KMS-11 (cell line): Measurements from ENCODE around the gene RREB1.

Experiments used
- H2AFZ ChIP-seq: fragments of 200-600 bp; sonication (generic); 2 replicates; pipeline ENCODE4 v1.6.1; 2016; ENCODE audit warnings: antibody characterized with exemption, mixed run types, low read depth
- H3K27ac ChIP-seq: fragments of 200-600 bp; sonication (generic); 2 replicates; pipeline ENCODE4 v1.6.1; 2016; ENCODE audit warnings: mild to moderate bottlenecking, mixed run types
- H3K27me3 ChIP-seq: fragments of 200-600 bp; sonication (generic); 2 replicates; pipeline ENCODE4 v1.6.1; 2017; ENCODE audit warnings: mild to moderate bottlenecking, low read depth, mixed run types, moderate library complexity; ENCODE audit not compliant: insufficient read depth
- H3K36me3 ChIP-seq: fragments of 200-600 bp; sonication (generic); 2 replicates; pipeline ENCODE4 v1.6.1; 2017; ENCODE audit warnings: mild to moderate bottlenecking, mixed run types; ENCODE audit not compliant: insufficient read depth
- H3K4me1 ChIP-seq: fragments of 200-600 bp; sonication (generic); 2 replicates; pipeline ENCODE4 v1.6.1; 2016; ENCODE audit warnings: mild to moderate bottlenecking, low read depth, mixed run types; ENCODE audit not compliant: poor library complexity, severe bottlenecking
- H3K4me2 ChIP-seq: fragments of 200-600 bp; sonication (generic); 2 replicates; pipeline ENCODE4 v1.7.0; 2016; ENCODE audit warnings: mild to moderate bottlenecking, mixed run types
- H3K4me3 ChIP-seq: fragments of 200-600 bp; sonication (generic); IDR thresholded peaks from 2 replicates; pipeline ENCODE4 v1.6.1; 2017; ENCODE audit warnings: low read depth, low read length, mixed read lengths; ENCODE audit not compliant: insufficient read depth
- H3K79me2 ChIP-seq: fragments of 200-600 bp; sonication (generic); 2 replicates; pipeline ENCODE4 v1.6.1; 2016; ENCODE audit warnings: low read depth, mixed run types; ENCODE audit not compliant: insufficient read depth
- H3K9ac ChIP-seq: fragments of 200-600 bp; sonication (generic); 2 replicates; pipeline ENCODE4 v1.6.1; 2016; ENCODE audit warnings: mild to moderate bottlenecking, mixed run types
- H4K20me1 ChIP-seq: fragments of 200-600 bp; sonication (generic); 2 replicates; pipeline ENCODE4 v1.6.1; 2016; ENCODE audit warnings: mild to moderate bottlenecking, mixed run types; ENCODE audit not compliant: insufficient read depth
- CTCF ChIP-seq: fragments of 200-600 bp; sonication (generic); conservative IDR thresholded peaks from 2 replicates; pipeline ENCODE4 v1.6.1; 2017; ENCODE audit warnings: low read depth, mild to moderate bottlenecking, antibody characterized with exemption, low read length, moderate library complexity, mixed read lengths

The RREB1 gene

DNA sequence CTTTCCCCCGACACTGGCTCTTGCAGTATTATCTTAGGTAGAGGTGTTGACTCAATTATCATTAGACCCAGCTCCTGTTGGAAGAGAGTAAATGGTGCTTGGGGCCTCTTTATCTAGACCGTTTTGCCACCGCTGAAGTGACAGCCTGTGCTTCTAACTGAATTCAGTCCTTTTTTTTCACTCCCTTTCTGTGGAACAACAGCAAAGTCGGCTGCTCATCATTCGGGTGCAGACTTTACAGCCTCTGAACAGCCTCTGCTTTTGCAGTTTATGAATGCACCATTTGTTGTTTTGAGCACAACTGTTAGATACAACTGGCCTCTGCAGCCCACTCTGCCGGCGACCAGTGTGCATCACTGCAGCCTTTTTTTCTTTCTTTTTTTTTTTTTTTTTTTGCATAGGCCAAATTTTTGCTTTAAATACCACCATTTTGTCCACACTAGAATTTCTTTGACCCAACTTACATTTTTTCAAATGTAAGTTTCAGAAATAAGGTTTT lies 35.8 kb downstream of the RREB1 start:
- Histone ChIP-seq H3K4me1 (peaks cover 86% of the 10 kb centered on the region), H3K9ac (peak overlapping the region; percentile 4; the same call in 1 of the 2 replicates), H3K79me2 (peaks cover 77% of the 10 kb centered on the region), H3K36me3 (no peaks in the 10 kb centered on the region), H4K20me1 (no peaks in the 10 kb centered on the region), H2AFZ (no peak overlapping the region), H3K27me3 (no peaks in the 10 kb centered on the region), H3K4me3 (no peak overlapping the region), H3K4me2 (peak overlapping the region; percentile 90), H3K27ac (peak overlapping the region; percentile 66)
- peak; percentile 35; the same call in 1 of the 2 replicates for TF ChIP-seq CTCF

DNA sequence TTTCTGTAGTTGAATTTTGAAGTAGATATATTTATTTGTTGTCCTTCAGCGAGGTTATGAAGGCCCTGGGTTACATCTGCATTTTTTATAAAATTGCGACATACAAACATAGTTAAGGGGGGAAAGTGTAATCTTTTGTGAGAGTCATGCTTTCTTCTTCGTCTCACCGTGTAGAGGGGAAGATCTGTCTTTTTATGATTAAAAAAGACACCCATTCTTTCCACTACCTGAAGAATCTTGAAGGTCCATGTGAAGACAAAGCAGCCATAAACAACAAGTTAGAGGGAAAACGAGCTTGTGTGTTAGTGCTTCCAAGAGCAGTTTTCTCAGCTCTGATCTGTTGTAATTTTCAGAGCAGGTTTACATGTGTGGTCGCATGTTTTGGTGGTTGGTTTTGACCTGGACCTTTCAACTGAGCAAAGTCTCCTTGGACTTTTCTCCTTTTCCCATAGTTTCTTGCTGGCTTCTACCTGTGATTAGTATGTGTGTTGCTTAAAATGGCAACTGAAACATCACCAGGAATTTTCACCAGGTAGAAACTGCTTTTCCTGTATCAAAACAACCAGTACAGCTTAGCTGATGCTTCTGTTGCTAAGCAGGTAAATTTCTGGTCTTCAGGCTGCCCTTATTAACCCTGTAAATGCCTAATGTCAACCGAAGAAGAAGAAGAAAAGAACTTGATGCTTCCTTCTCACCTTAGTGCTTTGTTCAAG lies 37.3 kb downstream of the RREB1 start:
- Histone ChIP-seq H2AFZ (no peak overlapping the region), H3K4me3 (no peak overlapping the region), H3K9ac (0 out of 2 replicates have a peak overlapping the region, but pooled peaks have one; percentile 4)

DNA sequence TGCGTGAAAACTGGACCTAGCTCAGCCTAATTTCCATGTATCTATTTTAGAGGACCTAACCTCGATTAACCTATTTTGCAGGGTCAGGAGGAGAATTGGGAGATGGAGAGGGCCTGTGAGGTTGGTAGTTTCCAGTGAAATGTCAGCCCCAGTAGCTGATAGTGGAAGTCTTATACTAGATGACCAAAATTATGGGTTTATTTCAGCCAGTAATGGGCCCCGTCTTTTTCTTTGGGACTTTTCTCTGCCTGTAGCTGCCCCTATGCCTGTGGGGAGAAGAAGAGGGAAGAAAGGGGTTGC lies 37.8 kb downstream of the RREB1 start:
- Histone ChIP-seq H3K27me3 (no peaks in the 10 kb centered on the region), H3K9ac (no peak overlapping the region), H3K4me3 (no peak overlapping the region), H3K79me2 (peaks cover 77% of the 10 kb centered on the region), H3K4me2 (peak overlapping the region; percentile 90; the same call in 1 of the 2 replicates), H2AFZ (no peak overlapping the region), H3K4me1 (peaks cover 72% of the 10 kb centered on the region), H3K27ac (peak overlapping the region; percentile 66; the same call in 1 of the 2 replicates), H3K36me3 (no peaks in the 10 kb centered on the region), H4K20me1 (no peaks in the 10 kb centered on the region)
- no peak for TF ChIP-seq CTCF

More for the DNA sequence above, 37.3 kb downstream of the RREB1 start:
- Histone ChIP-seq H3K79me2 (peaks cover 77% of the 10 kb centered on the region), H3K27ac (peak overlapping the region; percentile 66; the same call in 1 of the 2 replicates), H3K4me1 (peaks cover 76% of the 10 kb centered on the region), H3K4me2 (peak overlapping the region; percentile 90), H3K36me3 (no peaks in the 10 kb centered on the region), H4K20me1 (no peaks in the 10 kb centered on the region), H3K27me3 (no peaks in the 10 kb centered on the region)
- no peak for TF ChIP-seq CTCF

DNA sequence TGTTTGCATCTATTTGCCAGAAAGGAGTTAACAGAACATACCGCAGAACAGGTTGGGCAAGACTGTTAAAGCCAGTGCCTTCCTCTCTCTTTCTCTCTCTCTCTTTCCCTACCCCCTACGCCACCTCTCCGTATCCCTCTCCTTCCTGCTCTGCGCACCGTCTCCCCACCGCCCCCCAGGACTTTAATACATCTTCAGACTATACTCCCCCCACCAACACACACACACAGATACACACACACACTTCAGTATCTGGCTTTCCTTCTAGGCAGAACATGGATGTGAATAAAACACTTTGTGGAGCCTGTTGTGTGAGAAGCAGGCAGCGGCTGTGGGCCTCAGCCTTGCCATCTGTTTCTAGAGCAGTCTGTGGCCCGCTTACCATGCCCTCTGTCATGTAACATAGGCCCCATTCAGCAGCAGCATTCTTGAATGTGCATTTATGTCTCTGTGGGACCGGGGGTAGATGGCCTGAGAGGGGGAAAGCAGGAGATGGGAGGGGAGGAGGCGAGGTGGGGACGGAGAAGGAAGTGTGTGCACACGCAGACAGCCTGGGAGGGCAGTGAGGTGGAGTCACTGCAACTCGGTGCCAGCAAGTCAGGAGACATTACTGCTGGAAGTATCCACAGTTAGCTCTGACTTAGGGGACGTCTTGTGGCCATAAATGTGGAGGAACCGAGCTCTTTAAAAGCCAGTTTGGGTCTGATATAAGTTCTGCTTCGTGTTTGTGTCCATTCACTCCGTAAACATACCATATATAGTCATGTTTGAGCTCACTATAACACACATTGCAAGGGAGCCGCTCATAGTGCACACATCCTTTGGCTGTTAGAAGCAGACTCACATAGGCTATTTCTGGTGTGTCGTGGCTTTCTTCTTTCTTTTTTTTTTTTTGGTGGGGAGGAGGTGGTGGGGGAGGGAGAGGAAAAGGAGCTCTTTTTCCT lies 38.4 kb downstream of the RREB1 start:
- peaks cover 78% of the 10 kb centered on the region for H3K79me2 ChIP-seq
- H3K36me3 ChIP-seq: no peaks in the 10 kb centered on the region
- H3K4me2 ChIP-seq: peak overlapping the region; percentile 90
- H3K9ac ChIP-seq: no peak overlapping the region
- no peak overlapping the region for H3K4me3 ChIP-seq
- no peaks in the 10 kb centered on the region for H4K20me1 ChIP-seq
- H2AFZ ChIP-seq: no peak overlapping the region
- no peak overlapping the region for H3K27ac ChIP-seq
- peaks cover 77% of the 10 kb centered on the region for H3K4me1 ChIP-seq
- TF ChIP-seq CTCF: no peak
- no peaks in the 10 kb centered on the region for H3K27me3 ChIP-seq
